GM10248 (cell line): ENCODE measurements around the gene ADCY7.

ENCODE experiments used
- CTCF ChIA-PET: fragments of 300-600 bp; sonication (Branson Sonifier 250); formaldehyde crosslinking; extraction: SDS; loops from one replicate; lab custom pipeline; 2021; ENCODE audit warnings: antibody characterized with exemption; lab: Yijun Ruan, JAX
- POLR2A ChIA-PET: fragments of 350-650 bp; sonication (Branson Sonifier 250); formaldehyde crosslinking; extraction: SDS; loops from one replicate; lab custom pipeline; 2020; ENCODE audit warnings: antibody characterized with exemption; lab: Yijun Ruan, JAX
- DNase-seq: peaks from one replicate; pipeline ENCODE4 v3.0.0; 2012; ENCODE audit errors: extremely low spot score
- CTCF ChIP-seq: IDR thresholded peaks from 2 replicates; pipeline ENCODE4 v1.5.1; 2012; ENCODE audit warnings: mild to moderate bottlenecking, low read depth; ENCODE audit errors: extremely low read depth, missing control alignments, control extremely low read depth

ADCY7 gene

GRCh38 chr16:50289950-50290764 lies 23.8 kb downstream of the ADCY7 start:
- DNase-seq: no peak
- ChIA-PET CTCF (interaction anchor here (1.2 to 6.6 kb wide), 2 partner anchors 37 kb away, joined by 4 to 23 read pairs; no protein-coding TSS in a partner anchor), POLR2A (no interaction called here)
- no peak for TF ChIP-seq CTCF

- no peak for DNase-seq
- CTCF ChIA-PET: interaction anchor here (1.2 kb wide), 1 partner anchor 36 kb away, joined by 4 read pairs; no protein-coding TSS in a partner anchor
- POLR2A ChIA-PET: no interaction called here
- TF ChIP-seq CTCF: no peak
Observed at GRCh38 chr16:50290856-50291255, 24.5 kb downstream of the ADCY7 start.

- CTCF ChIA-PET: interaction anchor here (1.2 to 1.7 kb wide), 2 partner anchors 35 kb away, joined by 4 read pairs; no protein-coding TSS in a partner anchor
- no peak for TF ChIP-seq CTCF
- POLR2A ChIA-PET: no interaction called here
- DNase-seq: no peak
Observed at GRCh38 chr16:50291719-50292565, 25.6 kb downstream of the ADCY7 start.

- CTCF ChIA-PET: interaction anchor here (1.7 kb wide), 1 partner anchor 34 kb away, joined by 4 read pairs; no protein-coding TSS in a partner anchor
- no peak for DNase-seq
- TF ChIP-seq CTCF: no peak
- POLR2A ChIA-PET: no interaction called here
Observed at GRCh38 chr16:50292566-50292948, 26.2 kb downstream of the ADCY7 start.

- ChIA-PET POLR2A (no interaction called here), CTCF (interaction anchor here (1.7 kb wide), 1 partner anchor 33 kb away, joined by 4 read pairs; no protein-coding TSS in a partner anchor)
- no peak for DNase-seq
- no peak for TF ChIP-seq CTCF
Observed at GRCh38 chr16:50293041-50293783, 26.9 kb downstream of the ADCY7 start.
